ENCODE measurements around the gene SCIMP.
"Not testable (repeated sequence)": the region's sequence is repeated elsewhere in the genome, so short reads cannot be mapped to it uniquely, and the experiment has no call there.

The SCIMP gene

DNA sequence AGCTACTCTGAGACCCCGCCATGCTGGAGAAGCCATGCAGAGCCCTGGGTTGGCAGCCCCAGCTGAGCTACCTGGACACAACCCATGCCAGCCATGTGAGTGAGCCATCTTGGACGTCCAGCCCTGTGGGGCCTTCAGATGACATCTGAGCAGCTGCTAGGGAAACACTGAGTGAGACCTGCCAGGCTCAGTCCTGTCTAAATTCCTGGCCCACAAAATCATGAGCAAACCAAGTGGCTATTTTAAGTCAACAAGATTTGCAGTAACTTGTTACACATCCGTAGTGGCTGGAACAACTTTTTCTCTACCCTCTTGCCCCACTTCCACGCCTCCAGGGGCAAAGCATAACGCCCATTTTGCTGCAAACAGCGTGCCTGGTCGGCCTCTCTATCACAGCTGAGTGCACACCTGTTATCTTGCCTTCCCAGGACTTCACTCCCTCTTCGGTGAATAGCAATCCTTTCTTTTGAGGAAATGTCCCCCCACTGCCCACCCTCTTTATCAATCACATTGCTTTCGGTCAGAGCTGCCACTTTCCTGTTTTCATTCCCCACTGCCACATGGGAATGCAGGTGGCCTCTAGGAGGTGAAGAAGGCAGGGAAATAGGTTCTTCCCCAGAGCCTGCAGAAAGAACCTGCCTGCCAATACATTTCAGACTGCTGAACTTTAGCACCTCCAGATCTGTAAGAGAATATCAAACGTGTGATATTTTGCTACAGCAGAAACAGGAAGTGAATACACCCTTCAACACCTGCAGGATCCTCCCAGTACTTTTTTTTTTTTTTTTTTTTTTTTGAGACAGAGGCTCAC lies 7.4 kb upstream of the SCIMP start:
- in situ Hi-C loops (cut with MboI; ENCODE audit: low sequenced_read_pairs, unreplicated experiment) = no loop called here
- DNase-seq (ENCODE audit: low spot score) = no peak
- TF ChIP-seq, protein P1, sequence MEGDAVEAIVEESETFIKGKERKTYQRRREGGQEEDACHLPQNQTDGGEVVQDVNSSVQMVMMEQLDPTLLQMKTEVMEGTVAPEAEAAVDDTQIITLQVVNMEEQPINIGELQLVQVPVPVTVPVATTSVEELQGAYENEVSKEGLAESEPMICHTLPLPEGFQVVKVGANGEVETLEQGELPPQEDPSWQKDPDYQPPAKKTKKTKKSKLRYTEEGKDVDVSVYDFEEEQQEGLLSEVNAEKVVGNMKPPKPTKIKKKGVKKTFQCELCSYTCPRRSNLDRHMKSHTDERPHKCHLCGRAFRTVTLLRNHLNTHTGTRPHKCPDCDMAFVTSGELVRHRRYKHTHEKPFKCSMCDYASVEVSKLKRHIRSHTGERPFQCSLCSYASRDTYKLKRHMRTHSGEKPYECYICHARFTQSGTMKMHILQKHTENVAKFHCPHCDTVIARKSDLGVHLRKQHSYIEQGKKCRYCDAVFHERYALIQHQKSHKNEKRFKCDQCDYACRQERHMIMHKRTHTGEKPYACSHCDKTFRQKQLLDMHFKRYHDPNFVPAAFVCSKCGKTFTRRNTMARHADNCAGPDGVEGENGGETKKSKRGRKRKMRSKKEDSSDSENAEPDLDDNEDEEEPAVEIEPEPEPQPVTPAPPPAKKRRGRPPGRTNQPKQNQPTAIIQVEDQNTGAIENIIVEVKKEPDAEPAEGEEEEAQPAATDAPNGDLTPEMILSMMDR (IDR thresholded peaks at IDR 0.05; ENCODE audit: borderline replicate concordance, control extremely low read depth, extremely low read depth, insufficient read depth, missing control alignments) = no peak

DNA sequence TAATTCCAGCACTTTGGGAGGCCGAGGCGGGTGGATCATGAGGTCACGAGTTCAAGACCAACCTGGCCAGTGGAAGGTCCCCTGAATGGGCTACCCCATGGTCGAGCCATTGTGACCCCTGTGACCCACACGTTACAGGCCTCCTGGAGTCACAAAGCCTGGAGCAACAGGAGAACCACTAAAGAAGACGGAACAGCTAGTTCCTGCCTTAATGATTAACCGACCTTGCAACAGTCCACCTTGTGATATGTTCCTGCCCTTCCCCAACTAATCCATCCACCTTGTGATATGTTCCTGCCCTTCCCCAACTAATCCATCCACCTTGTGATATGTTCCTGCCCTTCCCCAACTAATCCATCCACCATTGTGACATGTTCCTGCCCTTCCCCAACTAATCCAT lies 5.1 kb upstream of the SCIMP start:
- DNase-seq (ENCODE audit: low spot score); in situ Hi-C loops (cut with MboI; ENCODE audit: low sequenced_read_pairs, unreplicated experiment): not testable (repeated sequence)

DNA sequence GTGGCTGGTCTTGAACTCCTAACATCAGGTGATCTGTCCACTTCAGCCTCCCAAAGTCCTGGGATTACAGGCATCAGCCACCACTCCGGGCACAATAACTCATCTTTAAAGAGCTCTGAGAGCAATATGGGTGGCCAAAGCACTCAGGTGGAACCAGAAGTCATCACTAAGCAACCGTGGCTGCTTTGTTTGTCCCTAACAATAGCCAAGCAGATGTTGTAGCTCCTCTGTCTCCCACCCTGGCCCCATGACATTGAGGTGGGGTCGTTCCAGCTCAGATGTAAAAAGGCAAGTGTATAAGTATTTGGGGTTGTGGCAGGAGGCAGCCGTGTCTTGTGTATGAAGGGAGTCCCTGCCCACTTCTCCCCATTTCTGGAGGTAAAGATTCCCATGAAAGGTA lies 3.7 kb upstream of the SCIMP start:
- in situ Hi-C loops (cut with MboI; ENCODE audit: low sequenced_read_pairs, unreplicated experiment) = no loop called here
- TF ChIP-seq, protein P1 (IDR thresholded peaks at IDR 0.05; ENCODE audit: borderline replicate concordance, control extremely low read depth, extremely low read depth, insufficient read depth, missing control alignments) = no peak
- no peak for DNase-seq (ENCODE audit: low spot score)

DNA sequence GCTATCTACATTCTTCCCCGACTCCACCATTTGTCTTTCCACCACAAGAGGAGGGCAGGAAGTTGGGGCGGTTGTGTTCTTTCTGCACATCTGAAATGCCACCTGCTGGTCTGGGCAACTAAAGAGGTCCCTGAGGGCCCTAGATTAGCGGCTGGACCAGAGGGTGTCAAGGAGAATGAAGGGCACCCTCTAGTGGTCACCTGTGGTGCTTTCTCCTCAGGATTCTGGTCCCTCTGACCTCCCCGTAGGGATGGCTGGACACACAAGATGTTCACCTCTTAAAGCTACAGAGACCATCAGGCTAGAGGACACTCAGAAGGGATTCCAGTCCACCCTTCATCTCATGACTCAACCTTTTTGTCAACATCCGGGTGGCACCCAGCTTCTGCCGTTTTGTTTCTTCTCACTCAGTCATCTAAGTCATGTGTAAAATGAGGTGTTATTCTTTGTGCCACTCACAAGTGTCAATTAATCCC lies 2.9 kb upstream of the SCIMP start:
- TF ChIP-seq, protein P1 (IDR thresholded peaks at IDR 0.05; ENCODE audit: borderline replicate concordance, control extremely low read depth, extremely low read depth, insufficient read depth, missing control alignments) = peak; percentile 63
- in situ Hi-C loops (cut with MboI; ENCODE audit: low sequenced_read_pairs, unreplicated experiment) = no loop called here

DNA sequence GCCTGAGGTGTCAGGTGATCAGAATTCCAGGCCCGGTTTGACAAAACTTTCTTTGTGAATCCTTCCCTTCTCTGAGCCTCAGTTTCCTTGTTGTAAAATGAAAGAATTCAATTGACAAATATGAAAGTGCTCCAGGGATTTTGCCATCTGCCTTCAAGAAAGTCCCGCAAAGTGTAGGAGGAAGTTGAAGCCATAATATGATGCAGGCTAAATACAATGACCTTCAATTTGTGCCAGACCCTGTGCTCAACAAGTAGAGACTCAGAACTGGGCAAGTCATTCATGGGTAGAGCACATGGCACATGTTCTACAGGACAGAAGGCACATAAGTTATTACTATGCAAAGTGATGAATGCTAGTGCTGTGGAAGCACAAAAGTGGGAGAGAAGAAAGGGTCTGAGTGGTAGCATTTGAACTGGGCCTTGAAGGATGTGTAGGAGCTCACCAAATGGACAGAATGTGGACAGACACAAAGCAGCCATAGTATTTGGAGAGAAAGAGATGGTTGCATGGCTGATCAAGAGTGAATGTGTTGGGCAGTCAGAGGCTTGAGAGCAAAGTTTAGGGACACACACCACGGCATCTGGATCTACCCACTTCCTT lies 2.4 kb upstream of the SCIMP start:
- DNase-seq (ENCODE audit: low spot score) = no peak
- in situ Hi-C loops (cut with MboI; ENCODE audit: low sequenced_read_pairs, unreplicated experiment) = no loop called here
- TF ChIP-seq, protein P1 (IDR thresholded peaks at IDR 0.05; ENCODE audit: borderline replicate concordance, control extremely low read depth, extremely low read depth, insufficient read depth, missing control alignments) = no peak

More for the DNA sequence above, 2.9 kb upstream of the SCIMP start:
- DNase-seq (ENCODE audit: low spot score) = no peak

DNA sequence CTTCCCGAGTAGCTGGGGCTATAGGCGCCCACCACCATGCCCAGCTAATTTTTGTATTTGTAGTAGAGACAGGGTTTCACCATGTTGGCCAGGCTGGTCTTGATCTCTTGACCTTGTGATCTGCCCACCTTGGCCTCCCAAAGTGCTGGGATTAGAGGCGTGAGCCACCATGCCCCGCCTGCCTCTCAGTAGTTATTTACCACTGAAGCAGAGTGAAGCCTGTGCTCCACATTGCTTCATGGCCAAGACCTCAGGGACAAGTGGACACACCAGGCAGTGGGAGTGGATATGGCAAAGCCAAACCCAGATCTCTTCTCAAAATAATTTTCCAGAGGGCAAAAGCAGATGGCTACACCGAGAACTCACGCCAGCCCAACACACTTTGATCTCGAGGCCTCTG lies 1.2 kb downstream of the SCIMP start:
- in situ Hi-C loops (cut with MboI; ENCODE audit: low sequenced_read_pairs, unreplicated experiment); DNase-seq (ENCODE audit: low spot score): not testable (repeated sequence)

DNA sequence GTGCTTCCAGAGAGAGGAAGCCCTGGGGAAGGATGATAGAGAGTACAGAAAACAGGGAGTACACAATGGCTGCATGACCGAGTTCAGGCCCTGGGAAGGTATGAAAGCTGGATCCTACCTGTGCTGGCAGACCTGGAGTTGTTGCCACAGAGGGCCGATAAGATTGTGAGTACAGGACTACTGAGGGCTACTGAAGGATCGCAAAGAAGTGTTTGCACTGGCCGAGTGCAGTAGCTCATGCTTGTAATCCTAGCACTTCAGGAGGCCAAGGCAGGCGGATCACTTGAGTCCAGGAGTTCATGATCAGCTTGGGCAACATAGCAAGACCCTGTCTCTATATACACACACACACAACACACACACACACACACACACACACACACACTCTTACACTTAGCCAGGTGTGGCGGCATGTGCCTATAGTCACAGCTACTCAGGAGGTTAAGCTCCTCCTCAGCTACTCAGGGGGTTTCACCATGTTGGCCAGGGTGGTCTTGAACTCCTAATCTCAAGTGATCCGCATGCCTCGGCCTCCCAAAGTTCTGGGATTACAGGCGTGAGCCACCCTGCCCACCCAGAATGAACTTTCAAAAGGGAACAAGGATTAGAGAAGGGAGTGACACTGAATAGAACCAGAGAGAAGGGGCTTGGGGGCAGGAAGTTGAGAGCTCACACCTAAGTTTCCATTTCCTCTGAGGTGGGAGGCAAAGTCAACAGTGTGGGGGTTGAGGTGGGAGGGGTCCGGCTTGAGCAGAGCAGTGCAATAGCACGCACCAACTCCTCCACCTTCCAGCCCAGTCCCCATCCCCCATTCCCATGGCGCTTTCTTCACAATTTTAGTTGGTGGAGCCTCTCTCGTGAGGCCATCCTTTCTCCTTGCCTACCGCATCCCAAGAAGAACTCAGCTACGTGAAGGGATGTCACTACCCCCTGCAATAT lies 7.5 kb downstream of the SCIMP start:
- in situ Hi-C loops (cut with MboI; ENCODE audit: low sequenced_read_pairs, unreplicated experiment) = no loop called here
- peak; percentile 69 for DNase-seq (ENCODE audit: low spot score)
- TF ChIP-seq, protein P1 (IDR thresholded peaks at IDR 0.05; ENCODE audit: borderline replicate concordance, control extremely low read depth, extremely low read depth, insufficient read depth, missing control alignments) = no peak

Data from GM13976 (cell line).